HepG2 (cell line): ENCODE data around the gene MYH9. TPM values are rescaled to one million over a fixed set of nuclear protein-coding genes. Genes with fewer than 3 reads are reported as not detected.

Experiments used
- ASH2L ChIP-seq: fragments of 300-600, 200-600 bp; sonication (generic); IDR thresholded peaks from 2 replicates; pipeline ENCODE4 v1.7.0; 2017; ENCODE audit warnings: low read depth, mild to moderate bottlenecking, moderate library complexity, mixed read lengths, low read length; ENCODE audit not compliant: insufficient read length
- CC2D1A ChIP-seq: sonication (generic); formaldehyde crosslinking; IDR thresholded peaks from 2 replicates; pipeline ENCODE4 v1.8.1; 2023; ENCODE audit warnings: mild to moderate bottlenecking, missing genetic modification reagents
- CHD2 ChIP-seq: IDR thresholded peaks from 2 replicates; pipeline ENCODE4 v1.6.1; 2011; ENCODE audit warnings: low read depth, low read length, improper control_type of control experiment
- ELF1 ChIP-seq: sonication (generic); formaldehyde crosslinking; IDR thresholded peaks from 2 replicates; pipeline ENCODE4 v1.4.0; 2020; ENCODE audit warnings: missing genetic modification reagents
- FOSL2 ChIP-seq: sonication (generic); formaldehyde crosslinking; IDR thresholded peaks from 2 replicates; pipeline ENCODE4 v1.4.0; 2020; ENCODE audit warnings: missing genetic modification reagents
- GATA4 ChIP-seq: sonication (generic); IDR thresholded peaks from 2 replicates; pipeline ENCODE4 v1.6.1; 2016; ENCODE audit warnings: antibody characterized with exemption, low read depth, borderline replicate concordance
- HDAC6 ChIP-seq: fragments of 200-600 bp; sonication (generic); IDR thresholded peaks from 2 replicates; pipeline ENCODE4 v1.7.0; 2017; ENCODE audit warnings: mild to moderate bottlenecking, antibody characterized with exemption, low read length, low read depth
- HIVEP1 ChIP-seq: sonication (generic); formaldehyde crosslinking; IDR thresholded peaks from 2 replicates; pipeline ENCODE4 v1.4.0; 2020; ENCODE audit warnings: mild to moderate bottlenecking, missing genetic modification reagents
- MAFK ChIP-seq, 2 experiments: IDR thresholded peaks in 1 of 2; conservative IDR thresholded peaks in 1 of 2; 2 replicates each; pipeline ENCODE4 v1.6.1; 2011; ENCODE audit warnings: improper control_type of control experiment in 2 of 2, low read length in 2 of 2
- MTA1 ChIP-seq: sonication (generic); formaldehyde crosslinking; IDR thresholded peaks from 2 replicates; pipeline ENCODE4 v1.4.0; 2020; ENCODE audit warnings: missing genetic modification reagents, mild to moderate bottlenecking, borderline replicate concordance
- MYNN ChIP-seq: sonication (generic); formaldehyde crosslinking; IDR thresholded peaks from 2 replicates; pipeline ENCODE4 v1.4.0; 2020; ENCODE audit warnings: mild to moderate bottlenecking, low read depth, missing genetic modification reagents
- ONECUT2 ChIP-seq: sonication (generic); formaldehyde crosslinking; IDR thresholded peaks from 2 replicates; pipeline ENCODE4 v1.4.0; 2020; ENCODE audit warnings: missing genetic modification reagents
- SALL1 ChIP-seq: sonication (generic); formaldehyde crosslinking; IDR thresholded peaks from 2 replicates; pipeline ENCODE4 v1.8.0; 2022; ENCODE audit warnings: mild to moderate bottlenecking, missing genetic modification reagents
- SP4 ChIP-seq: sonication (generic); formaldehyde crosslinking; IDR thresholded peaks from 2 replicates; pipeline ENCODE4 v1.8.1; 2023; ENCODE audit warnings: mild to moderate bottlenecking, missing genetic modification reagents
- TBX3 ChIP-seq: fragments of 450-650 bp; IDR thresholded peaks from 2 replicates; pipeline ENCODE4 v1.6.1; 2017; ENCODE audit warnings: antibody characterized with exemption, mild to moderate bottlenecking, inconsistent platforms, borderline replicate concordance
- ZFY ChIP-seq: sonication (generic); formaldehyde crosslinking; IDR thresholded peaks from 2 replicates; pipeline ENCODE4 v1.4.0; 2020; ENCODE audit warnings: missing genetic modification reagents
- ZNF441 ChIP-seq: sonication (generic); formaldehyde crosslinking; IDR thresholded peaks from 2 replicates; pipeline ENCODE4 v1.7.0; 2021; ENCODE audit warnings: missing genetic modification reagents, borderline replicate concordance
- ZNF446 ChIP-seq: sonication (generic); formaldehyde crosslinking; IDR thresholded peaks from 2 replicates; pipeline ENCODE4 v1.5.0; 2020; ENCODE audit warnings: mild to moderate bottlenecking, missing genetic modification reagents
- ZNF484 ChIP-seq: sonication (generic); formaldehyde crosslinking; IDR thresholded peaks from 2 replicates; pipeline ENCODE4 v1.5.1; 2020; ENCODE audit warnings: mild to moderate bottlenecking, low read depth, missing genetic modification reagents, borderline replicate concordance
- ZNF562 ChIP-seq: sonication (generic); formaldehyde crosslinking; IDR thresholded peaks from 2 replicates; pipeline ENCODE4 v1.8.0; 2022; ENCODE audit warnings: missing genetic modification reagents, borderline replicate concordance
- ZNF879 ChIP-seq: sonication (generic); formaldehyde crosslinking; IDR thresholded peaks from 2 replicates; pipeline ENCODE4 v1.8.1; 2023; ENCODE audit warnings: missing genetic modification reagents
- polyA plus RNA-seq, 8 experiments: library from polyadenylated mRNA; depleted of rRNA in 3 of 8; stranded (reverse) in 7 of 8; unstranded in 1 of 8; fragments of >200 nt; fragmentation: Illumina TruSeq in 4 of 8; extraction: Trizol in 4 of 8; gene quantifications; 2 replicates each; pipeline versions ENCODE4 v1.2.1 to v1.2.3, GENCODE V29; 2011 to 2016; ENCODE audit warnings: low read depth in 4 of 8, missing spikeins in 1 of 8, mixed read lengths in 1 of 8; ENCODE audit not compliant: insufficient read depth in 1 of 8
- total RNA-seq, 5 experiments: library from RNA; depleted of rRNA; stranded (reverse); fragments of >200 nt; fragmentation: Illumina TruSeq; extraction: Trizol; gene quantifications; 2 replicates each; pipeline ENCODE4 v1.2.3, GENCODE V29; 2016; ENCODE audit warnings: low read depth in 1 of 5
- TF ChIP-seq, protein P1 (sequence below): sonication (generic); formaldehyde crosslinking; IDR thresholded peaks from 2 replicates; pipeline ENCODE4 v1.4.0; 2020; ENCODE audit warnings: missing genetic modification reagents, borderline replicate concordance
- TF ChIP-seq, protein P2 (sequence below): sonication (generic); formaldehyde crosslinking; IDR thresholded peaks from 2 replicates; pipeline ENCODE4 v1.5.1; 2020; ENCODE audit warnings: mild to moderate bottlenecking, missing genetic modification reagents, moderate library complexity

Gene MYH9
- total and polyA plus RNA-seq, 2 of the 13 experiments (the other 11 are each of a cell fraction or from before 2014, with no cell fraction given), result 50.7 to 98.5 TPM

- TF ChIP-seq, protein P1, sequence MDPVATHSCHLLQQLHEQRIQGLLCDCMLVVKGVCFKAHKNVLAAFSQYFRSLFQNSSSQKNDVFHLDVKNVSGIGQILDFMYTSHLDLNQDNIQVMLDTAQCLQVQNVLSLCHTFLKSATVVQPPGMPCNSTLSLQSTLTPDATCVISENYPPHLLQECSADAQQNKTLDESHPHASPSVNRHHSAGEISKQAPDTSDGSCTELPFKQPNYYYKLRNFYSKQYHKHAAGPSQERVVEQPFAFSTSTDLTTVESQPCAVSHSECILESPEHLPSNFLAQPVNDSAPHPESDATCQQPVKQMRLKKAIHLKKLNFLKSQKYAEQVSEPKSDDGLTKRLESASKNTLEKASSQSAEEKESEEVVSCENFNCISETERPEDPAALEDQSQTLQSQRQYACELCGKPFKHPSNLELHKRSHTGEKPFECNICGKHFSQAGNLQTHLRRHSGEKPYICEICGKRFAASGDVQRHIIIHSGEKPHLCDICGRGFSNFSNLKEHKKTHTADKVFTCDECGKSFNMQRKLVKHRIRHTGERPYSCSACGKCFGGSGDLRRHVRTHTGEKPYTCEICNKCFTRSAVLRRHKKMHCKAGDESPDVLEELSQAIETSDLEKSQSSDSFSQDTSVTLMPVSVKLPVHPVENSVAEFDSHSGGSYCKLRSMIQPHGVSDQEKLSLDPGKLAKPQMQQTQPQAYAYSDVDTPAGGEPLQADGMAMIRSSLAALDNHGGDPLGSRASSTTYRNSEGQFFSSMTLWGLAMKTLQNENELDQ (CRISPR knock-in tag), result no peak
- TF ChIP-seq ZNF446 (CRISPR knock-in tag) (no peak), ASH2L (no peak), SP4 (no peak), ZNF441 (CRISPR knock-in tag) (no peak), ZNF484 (no peak), MTA1 (CRISPR knock-in tag) (no peak), ELF1 (CRISPR knock-in tag) (no peak), ZNF562 (CRISPR knock-in tag) (no peak), HDAC6 (no peak), MYNN (CRISPR knock-in tag) (no peak), HIVEP1 (CRISPR knock-in tag) (no peak), ONECUT2 (CRISPR knock-in tag) (no peak), MAFK (conservative IDR thresholded peaks at IDR 0.05 in 1 of 2, IDR thresholded peaks at IDR 0.05 in 1 of 2; ENCODE audit: low read length in 2 of 2) (no peak), SALL1 (peak; percentile 38; the same call in 1 of the 2 replicates), GATA4 (no peak), ZFY (CRISPR knock-in tag) (no peak), FOSL2 (peak; percentile 96), CHD2 (no peak), TBX3 (peak; percentile 58; the same call in 1 of the 2 replicates), ZNF879 (CRISPR knock-in tag) (no peak), CC2D1A (CRISPR knock-in tag) (no peak)
- TF ChIP-seq, protein P2, sequence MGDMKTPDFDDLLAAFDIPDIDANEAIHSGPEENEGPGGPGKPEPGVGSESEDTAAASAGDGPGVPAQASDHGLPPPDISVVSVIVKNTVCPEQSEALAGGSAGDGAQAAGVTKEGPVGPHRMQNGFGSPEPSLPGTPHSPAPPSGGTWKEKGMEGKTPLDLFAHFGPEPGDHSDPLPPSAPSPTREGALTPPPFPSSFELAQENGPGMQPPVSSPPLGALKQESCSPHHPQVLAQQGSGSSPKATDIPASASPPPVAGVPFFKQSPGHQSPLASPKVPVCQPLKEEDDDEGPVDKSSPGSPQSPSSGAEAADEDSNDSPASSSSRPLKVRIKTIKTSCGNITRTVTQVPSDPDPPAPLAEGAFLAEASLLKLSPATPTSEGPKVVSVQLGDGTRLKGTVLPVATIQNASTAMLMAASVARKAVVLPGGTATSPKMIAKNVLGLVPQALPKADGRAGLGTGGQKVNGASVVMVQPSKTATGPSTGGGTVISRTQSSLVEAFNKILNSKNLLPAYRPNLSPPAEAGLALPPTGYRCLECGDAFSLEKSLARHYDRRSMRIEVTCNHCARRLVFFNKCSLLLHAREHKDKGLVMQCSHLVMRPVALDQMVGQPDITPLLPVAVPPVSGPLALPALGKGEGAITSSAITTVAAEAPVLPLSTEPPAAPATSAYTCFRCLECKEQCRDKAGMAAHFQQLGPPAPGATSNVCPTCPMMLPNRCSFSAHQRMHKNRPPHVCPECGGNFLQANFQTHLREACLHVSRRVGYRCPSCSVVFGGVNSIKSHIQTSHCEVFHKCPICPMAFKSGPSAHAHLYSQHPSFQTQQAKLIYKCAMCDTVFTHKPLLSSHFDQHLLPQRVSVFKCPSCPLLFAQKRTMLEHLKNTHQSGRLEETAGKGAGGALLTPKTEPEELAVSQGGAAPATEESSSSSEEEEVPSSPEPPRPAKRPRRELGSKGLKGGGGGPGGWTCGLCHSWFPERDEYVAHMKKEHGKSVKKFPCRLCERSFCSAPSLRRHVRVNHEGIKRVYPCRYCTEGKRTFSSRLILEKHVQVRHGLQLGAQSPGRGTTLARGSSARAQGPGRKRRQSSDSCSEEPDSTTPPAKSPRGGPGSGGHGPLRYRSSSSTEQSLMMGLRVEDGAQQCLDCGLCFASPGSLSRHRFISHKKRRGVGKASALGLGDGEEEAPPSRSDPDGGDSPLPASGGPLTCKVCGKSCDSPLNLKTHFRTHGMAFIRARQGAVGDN (CRISPR knock-in tag), result peak; percentile 47
Measured at GRCh38 chr22:36413022-36413775, 25.4 kb upstream of the MYH9 start (continued).
